HepG2 (cell line): ENCODE results near the gene NAALADL1. TPM values are rescaled to one million over a fixed set of nuclear protein-coding genes. Genes with fewer than 3 reads are reported as not detected.

Source experiments
- DR1 ChIP-seq: sonication (generic); formaldehyde crosslinking; IDR thresholded peaks from 2 replicates; pipeline ENCODE4 v1.8.0; 2021; ENCODE audit warnings: mild to moderate bottlenecking, missing genetic modification reagents, inconsistent platforms
- FOSL2 ChIP-seq: sonication (generic); formaldehyde crosslinking; IDR thresholded peaks from 2 replicates; pipeline ENCODE4 v1.4.0; 2020; ENCODE audit warnings: missing genetic modification reagents
- FOXO1 ChIP-seq: sonication (generic); formaldehyde crosslinking; IDR thresholded peaks from 2 replicates; pipeline ENCODE4 v1.4.0; 2020; ENCODE audit warnings: missing genetic modification reagents
- HNF4A ChIP-seq: sonication (generic); formaldehyde crosslinking; IDR thresholded peaks from 2 replicates; pipeline ENCODE4 v1.4.0; 2020; ENCODE audit warnings: missing genetic modification reagents
- MAF1 ChIP-seq: sonication (generic); formaldehyde crosslinking; IDR thresholded peaks from 2 replicates; pipeline ENCODE4 v1.5.0; 2020; ENCODE audit warnings: missing genetic modification reagents, borderline replicate concordance
- POLR2A ChIP-seq, 2 experiments: IDR thresholded peaks; 2 replicates each; pipeline ENCODE4 v1.6.1; 2011; ENCODE audit warnings: low read depth in 2 of 2, low read length in 2 of 2, mild to moderate bottlenecking in 1 of 2, moderate library complexity in 1 of 2; ENCODE audit not compliant: insufficient read depth in 1 of 2
- ZFX ChIP-seq: sonication (generic); formaldehyde crosslinking; IDR thresholded peaks from 2 replicates; pipeline ENCODE4 v1.4.0; 2020; ENCODE audit warnings: mild to moderate bottlenecking, low read depth, missing genetic modification reagents, moderate library complexity
- ZMYM3 ChIP-seq: sonication (generic); formaldehyde crosslinking; IDR thresholded peaks from 2 replicates; pipeline ENCODE4 v1.5.1; 2020; ENCODE audit warnings: mild to moderate bottlenecking, missing genetic modification reagents
- ZNF296 ChIP-seq: sonication (generic); formaldehyde crosslinking; conservative IDR thresholded peaks from 2 replicates; pipeline ENCODE4 v1.5.0; 2020; ENCODE audit warnings: mild to moderate bottlenecking, missing genetic modification reagents
- ZNF570 ChIP-seq: sonication (generic); formaldehyde crosslinking; IDR thresholded peaks from 2 replicates; pipeline ENCODE4 v1.4.0; 2020; ENCODE audit warnings: mild to moderate bottlenecking, missing genetic modification reagents, borderline replicate concordance
- ZNF572 ChIP-seq: sonication (generic); formaldehyde crosslinking; IDR thresholded peaks from 2 replicates; pipeline ENCODE4 v1.5.1; 2020; ENCODE audit warnings: mild to moderate bottlenecking, missing genetic modification reagents
- ZNF83 ChIP-seq: sonication (generic); formaldehyde crosslinking; IDR thresholded peaks from 2 replicates; pipeline ENCODE4 v1.4.0; 2020; ENCODE audit warnings: missing genetic modification reagents, mild to moderate bottlenecking, borderline replicate concordance
- ZSCAN31 ChIP-seq: sonication (generic); formaldehyde crosslinking; IDR thresholded peaks from 2 replicates; pipeline ENCODE4 v1.5.0; 2020; ENCODE audit warnings: low read depth, mild to moderate bottlenecking, missing genetic modification reagents
- polyA plus RNA-seq, 8 experiments: library from polyadenylated mRNA; depleted of rRNA in 3 of 8; stranded (reverse) in 7 of 8; unstranded in 1 of 8; fragments of >200 nt; fragmentation: Illumina TruSeq in 4 of 8; extraction: Trizol in 4 of 8; gene quantifications; 2 replicates each; pipeline versions ENCODE4 v1.2.1 to v1.2.3, GENCODE V29; 2011 to 2016; ENCODE audit warnings: low read depth in 4 of 8, missing spikeins in 1 of 8, mixed read lengths in 1 of 8; ENCODE audit not compliant: insufficient read depth in 1 of 8
- total RNA-seq, 5 experiments: library from RNA; depleted of rRNA; stranded (reverse); fragments of >200 nt; fragmentation: Illumina TruSeq; extraction: Trizol; gene quantifications; 2 replicates each; pipeline ENCODE4 v1.2.3, GENCODE V29; 2016; ENCODE audit warnings: low read depth in 1 of 5
- TF ChIP-seq, protein P1 (sequence below), 2 experiments: sonication (generic) in 1 of 2; formaldehyde crosslinking in 1 of 2; IDR thresholded peaks; 2 replicates each; pipeline versions ENCODE4 v1.4.0 to v1.6.1; 2018 to 2020; ENCODE audit warnings: missing genetic modification reagents in 2 of 2, borderline replicate concordance in 1 of 2, low read depth in 1 of 2, mild to moderate bottlenecking in 1 of 2, missing biosample characterization in 1 of 2
- TF ChIP-seq, protein P2 (sequence below): sonication (generic); formaldehyde crosslinking; IDR thresholded peaks from 2 replicates; pipeline ENCODE4 v1.4.0; 2020; ENCODE audit warnings: missing genetic modification reagents, borderline replicate concordance
- TF ChIP-seq, protein P3 (sequence below): sonication (generic); formaldehyde crosslinking; conservative IDR thresholded peaks from 2 replicates; pipeline ENCODE4 v1.8.1; 2023; ENCODE audit warnings: missing genetic modification reagents
- TF ChIP-seq, protein P4 (sequence below): sonication (generic); formaldehyde crosslinking; IDR thresholded peaks from 2 replicates; pipeline ENCODE4 v1.5.0; 2020; ENCODE audit warnings: missing genetic modification reagents
- TF ChIP-seq, protein P5 (sequence below): sonication (generic); formaldehyde crosslinking; conservative IDR thresholded peaks from 2 replicates; pipeline ENCODE4 v1.4.0; 2020; ENCODE audit warnings: missing genetic modification reagents

Gene NAALADL1
- total and polyA plus RNA-seq, 2 of the 13 experiments (the other 11 are each of a cell fraction or from before 2014, with no cell fraction given), result 9.3 to 33.9 TPM

DNA sequence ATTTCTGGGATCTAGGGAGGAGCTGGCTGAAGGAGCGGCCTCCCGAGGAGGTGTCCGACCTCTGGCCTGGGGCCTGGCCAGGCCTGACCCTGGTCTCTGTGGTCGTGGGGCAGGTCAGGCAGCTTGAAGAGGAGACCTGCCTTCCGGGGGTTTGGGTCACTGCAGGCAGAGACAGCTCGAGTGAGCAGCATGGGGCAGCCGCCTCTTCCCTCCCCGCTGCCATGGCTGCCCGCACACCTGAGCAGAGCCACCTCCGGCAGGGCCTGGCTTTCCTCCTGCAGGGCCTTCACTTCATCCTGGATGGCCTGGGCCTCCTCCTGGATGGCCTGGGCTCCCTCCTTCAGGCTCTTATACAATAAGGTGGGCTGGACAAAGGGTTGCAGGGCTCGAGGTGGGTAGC lies 8.0 kb upstream of the NAALADL1 start (continued):
- TF ChIP-seq DR1 (no peak), FOSL2 (CRISPR knock-in tag) (no peak), HNF4A (0 out of 2 replicates have a peak, but pooled peaks have one; percentile 2), ZMYM3 (CRISPR knock-in tag) (no peak), FOXO1 (0 out of 2 replicates have a peak, but pooled peaks have one; percentile 24), ZSCAN31 (CRISPR knock-in tag) (0 out of 2 replicates have a peak, but pooled peaks have one; percentile 21), MAF1 (CRISPR knock-in tag) (no peak), ZNF572 (CRISPR knock-in tag) (0 out of 2 replicates have a peak, but pooled peaks have one; percentile 18), ZNF296 (CRISPR knock-in tag) (0 out of 2 replicates have a peak, but pooled peaks have one; percentile 37), ZNF570 (no peak), ZNF83 (CRISPR knock-in tag) (no peak), POLR2A (IDR thresholded peaks at IDR 0.05; ENCODE audit: insufficient read depth in 1 of 2, low read depth in 2 of 2, low read length in 2 of 2) (peak; percentile 27 to 41; a peak in 3 of 4 replicates), ZFX (peak; percentile 61)
- TF ChIP-seq, protein P1, sequence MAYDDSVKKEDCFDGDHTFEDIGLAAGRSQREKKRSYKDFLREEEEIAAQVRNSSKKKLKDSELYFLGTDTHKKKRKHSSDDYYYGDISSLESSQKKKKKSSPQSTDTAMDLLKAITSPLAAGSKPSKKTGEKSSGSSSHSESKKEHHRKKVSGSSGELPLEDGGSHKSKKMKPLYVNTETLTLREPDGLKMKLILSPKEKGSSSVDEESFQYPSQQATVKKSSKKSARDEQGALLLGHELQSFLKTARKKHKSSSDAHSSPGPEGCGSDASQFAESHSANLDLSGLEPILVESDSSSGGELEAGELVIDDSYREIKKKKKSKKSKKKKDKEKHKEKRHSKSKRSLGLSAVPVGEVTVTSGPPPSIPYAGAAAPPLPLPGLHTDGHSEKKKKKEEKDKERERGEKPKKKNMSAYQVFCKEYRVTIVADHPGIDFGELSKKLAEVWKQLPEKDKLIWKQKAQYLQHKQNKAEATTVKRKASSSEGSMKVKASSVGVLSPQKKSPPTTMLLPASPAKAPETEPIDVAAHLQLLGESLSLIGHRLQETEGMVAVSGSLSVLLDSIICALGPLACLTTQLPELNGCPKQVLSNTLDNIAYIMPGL (CRISPR knock-in tag; IDR thresholded peaks at IDR 0.05; ENCODE audit: borderline replicate concordance in 1 of 2, low read depth in 1 of 2), result no peak; a peak in 1 of 4 replicates
- TF ChIP-seq, protein P2, sequence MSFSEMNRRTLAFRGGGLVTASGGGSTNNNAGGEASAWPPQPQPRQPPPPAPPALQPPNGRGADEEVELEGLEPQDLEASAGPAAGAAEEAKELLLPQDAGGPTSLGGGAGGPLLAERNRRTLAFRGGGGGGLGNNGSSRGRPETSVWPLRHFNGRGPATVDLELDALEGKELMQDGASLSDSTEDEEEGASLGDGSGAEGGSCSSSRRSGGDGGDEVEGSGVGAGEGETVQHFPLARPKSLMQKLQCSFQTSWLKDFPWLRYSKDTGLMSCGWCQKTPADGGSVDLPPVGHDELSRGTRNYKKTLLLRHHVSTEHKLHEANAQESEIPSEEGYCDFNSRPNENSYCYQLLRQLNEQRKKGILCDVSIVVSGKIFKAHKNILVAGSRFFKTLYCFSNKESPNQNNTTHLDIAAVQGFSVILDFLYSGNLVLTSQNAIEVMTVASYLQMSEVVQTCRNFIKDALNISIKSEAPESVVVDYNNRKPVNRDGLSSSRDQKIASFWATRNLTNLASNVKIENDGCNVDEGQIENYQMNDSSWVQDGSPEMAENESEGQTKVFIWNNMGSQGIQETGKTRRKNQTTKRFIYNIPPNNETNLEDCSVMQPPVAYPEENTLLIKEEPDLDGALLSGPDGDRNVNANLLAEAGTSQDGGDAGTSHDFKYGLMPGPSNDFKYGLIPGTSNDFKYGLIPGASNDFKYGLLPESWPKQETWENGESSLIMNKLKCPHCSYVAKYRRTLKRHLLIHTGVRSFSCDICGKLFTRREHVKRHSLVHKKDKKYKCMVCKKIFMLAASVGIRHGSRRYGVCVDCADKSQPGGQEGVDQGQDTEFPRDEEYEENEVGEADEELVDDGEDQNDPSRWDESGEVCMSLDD, result no peak
- TF ChIP-seq, protein P3, sequence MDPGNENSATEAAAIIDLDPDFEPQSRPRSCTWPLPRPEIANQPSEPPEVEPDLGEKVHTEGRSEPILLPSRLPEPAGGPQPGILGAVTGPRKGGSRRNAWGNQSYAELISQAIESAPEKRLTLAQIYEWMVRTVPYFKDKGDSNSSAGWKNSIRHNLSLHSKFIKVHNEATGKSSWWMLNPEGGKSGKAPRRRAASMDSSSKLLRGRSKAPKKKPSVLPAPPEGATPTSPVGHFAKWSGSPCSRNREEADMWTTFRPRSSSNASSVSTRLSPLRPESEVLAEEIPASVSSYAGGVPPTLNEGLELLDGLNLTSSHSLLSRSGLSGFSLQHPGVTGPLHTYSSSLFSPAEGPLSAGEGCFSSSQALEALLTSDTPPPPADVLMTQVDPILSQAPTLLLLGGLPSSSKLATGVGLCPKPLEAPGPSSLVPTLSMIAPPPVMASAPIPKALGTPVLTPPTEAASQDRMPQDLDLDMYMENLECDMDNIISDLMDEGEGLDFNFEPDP, result 0 out of 2 replicates have a peak, but pooled peaks have one; percentile 56
- TF ChIP-seq, protein P4, sequence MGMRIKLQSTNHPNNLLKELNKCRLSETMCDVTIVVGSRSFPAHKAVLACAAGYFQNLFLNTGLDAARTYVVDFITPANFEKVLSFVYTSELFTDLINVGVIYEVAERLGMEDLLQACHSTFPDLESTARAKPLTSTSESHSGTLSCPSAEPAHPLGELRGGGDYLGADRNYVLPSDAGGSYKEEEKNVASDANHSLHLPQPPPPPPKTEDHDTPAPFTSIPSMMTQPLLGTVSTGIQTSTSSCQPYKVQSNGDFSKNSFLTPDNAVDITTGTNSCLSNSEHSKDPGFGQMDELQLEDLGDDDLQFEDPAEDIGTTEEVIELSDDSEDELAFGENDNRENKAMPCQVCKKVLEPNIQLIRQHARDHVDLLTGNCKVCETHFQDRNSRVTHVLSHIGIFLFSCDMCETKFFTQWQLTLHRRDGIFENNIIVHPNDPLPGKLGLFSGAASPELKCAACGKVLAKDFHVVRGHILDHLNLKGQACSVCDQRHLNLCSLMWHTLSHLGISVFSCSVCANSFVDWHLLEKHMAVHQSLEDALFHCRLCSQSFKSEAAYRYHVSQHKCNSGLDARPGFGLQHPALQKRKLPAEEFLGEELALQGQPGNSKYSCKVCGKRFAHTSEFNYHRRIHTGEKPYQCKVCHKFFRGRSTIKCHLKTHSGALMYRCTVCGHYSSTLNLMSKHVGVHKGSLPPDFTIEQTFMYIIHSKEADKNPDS (CRISPR knock-in tag), result 0 out of 2 replicates have a peak, but pooled peaks have one; percentile 48
- TF ChIP-seq, protein P5, sequence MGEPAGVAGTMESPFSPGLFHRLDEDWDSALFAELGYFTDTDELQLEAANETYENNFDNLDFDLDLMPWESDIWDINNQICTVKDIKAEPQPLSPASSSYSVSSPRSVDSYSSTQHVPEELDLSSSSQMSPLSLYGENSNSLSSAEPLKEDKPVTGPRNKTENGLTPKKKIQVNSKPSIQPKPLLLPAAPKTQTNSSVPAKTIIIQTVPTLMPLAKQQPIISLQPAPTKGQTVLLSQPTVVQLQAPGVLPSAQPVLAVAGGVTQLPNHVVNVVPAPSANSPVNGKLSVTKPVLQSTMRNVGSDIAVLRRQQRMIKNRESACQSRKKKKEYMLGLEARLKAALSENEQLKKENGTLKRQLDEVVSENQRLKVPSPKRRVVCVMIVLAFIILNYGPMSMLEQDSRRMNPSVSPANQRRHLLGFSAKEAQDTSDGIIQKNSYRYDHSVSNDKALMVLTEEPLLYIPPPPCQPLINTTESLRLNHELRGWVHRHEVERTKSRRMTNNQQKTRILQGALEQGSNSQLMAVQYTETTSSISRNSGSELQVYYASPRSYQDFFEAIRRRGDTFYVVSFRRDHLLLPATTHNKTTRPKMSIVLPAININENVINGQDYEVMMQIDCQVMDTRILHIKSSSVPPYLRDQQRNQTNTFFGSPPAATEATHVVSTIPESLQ (CRISPR knock-in tag), result no peak
